SK-N-SH treated with all-trans-retinoic acid at 6 μM for 48 hours (cell line): Measurements from ENCODE around the gene RAN.
"Not testable (repeated sequence)": the region's sequence is repeated elsewhere in the genome, so short reads cannot be mapped to it uniquely, and the experiment has no call there.

ENCODE experiments used
- ATAC-seq: fragments of 200-7000 bp; cut with Tn5 transposase; 3 replicates; pipeline ENCODE4 v1.9.1; 2020; ENCODE audit warnings: mild to moderate bottlenecking, moderate library complexity
- ARNTL ChIP-seq: fragments of 450-650 bp; formaldehyde crosslinking; IDR thresholded peaks from 2 replicates; pipeline ENCODE4 v1.5.0; 2020; ENCODE audit warnings: low read depth, mild to moderate bottlenecking, moderate library complexity, borderline replicate concordance
- BACH2 ChIP-seq: fragments of 250-450 bp; sonication (Bioruptor Pico); IDR thresholded peaks from 2 replicates; pipeline ENCODE4 v1.9.0; 2021; ENCODE audit warnings: mild to moderate bottlenecking, borderline replicate concordance
- CSDC2 ChIP-seq: fragments of 250-450 bp; sonication (Bioruptor Pico); IDR thresholded peaks from 2 replicates; pipeline ENCODE4 v1.5.0; 2020; ENCODE audit warnings: mild to moderate bottlenecking, moderate library complexity
- CSRNP3 ChIP-seq: fragments of 250-450 bp; sonication (Bioruptor Pico); IDR thresholded peaks from 2 replicates; pipeline ENCODE4 v1.5.1; 2021; ENCODE audit warnings: mild to moderate bottlenecking, moderate library complexity
- ESRRG ChIP-seq: fragments of 250-450 bp; sonication (Bioruptor Pico); IDR thresholded peaks from 2 replicates; pipeline ENCODE4 v1.6.1; 2021; ENCODE audit warnings: mild to moderate bottlenecking
- ISL1 ChIP-seq: fragments of 250-450 bp; sonication (Bioruptor Pico); IDR thresholded peaks from 2 replicates; pipeline ENCODE4 v2.1.2; 2022; ENCODE audit warnings: mild to moderate bottlenecking, moderate library complexity
- OSR1 ChIP-seq: fragments of 250-450 bp; sonication (Bioruptor Pico); IDR thresholded peaks from 2 replicates; pipeline ENCODE4 v1.8.0; 2022; ENCODE audit warnings: moderate library complexity, mild to moderate bottlenecking, inconsistent platforms
- PPARA ChIP-seq: fragments of 250-450 bp; sonication (Bioruptor Pico); IDR thresholded peaks from 2 replicates; pipeline ENCODE4 v1.5.0; 2020; ENCODE audit warnings: mild to moderate bottlenecking, borderline replicate concordance
- RARB ChIP-seq: fragments of 250-450 bp; sonication (Bioruptor Pico); IDR thresholded peaks from 2 replicates; pipeline ENCODE4 v1.8.0; 2021; ENCODE audit warnings: mild to moderate bottlenecking, moderate library complexity
- SNAI2 ChIP-seq: fragments of 250-450 bp; sonication (Bioruptor Pico); IDR thresholded peaks from 2 replicates; pipeline ENCODE4 v1.5.0; 2020; ENCODE audit warnings: mild to moderate bottlenecking, moderate library complexity
- TCF4 ChIP-seq: fragments of 250-450 bp; sonication (Bioruptor Pico); IDR thresholded peaks from 2 replicates; pipeline ENCODE4 v1.8.0; 2021; ENCODE audit warnings: mild to moderate bottlenecking, moderate library complexity, borderline replicate concordance
- TOX ChIP-seq: fragments of 250-450 bp; sonication (Bioruptor Pico); IDR thresholded peaks from 2 replicates; pipeline ENCODE4 v1.8.0; 2021; ENCODE audit warnings: mild to moderate bottlenecking, moderate library complexity, borderline replicate concordance
- TSHZ2 ChIP-seq: fragments of 250-450 bp; sonication (Bioruptor Pico); IDR thresholded peaks from 2 replicates; pipeline ENCODE4 v1.5.0; 2020; ENCODE audit warnings: mild to moderate bottlenecking, moderate library complexity
- ZC3H10 ChIP-seq: fragments of 250-450 bp; sonication (Bioruptor Pico); IDR thresholded peaks from 2 replicates; pipeline ENCODE4 v1.5.1; 2021; ENCODE audit warnings: mild to moderate bottlenecking, moderate library complexity
- ZFP3 ChIP-seq: fragments of 250-450 bp; sonication (Bioruptor Pico); IDR thresholded peaks from 2 replicates; pipeline ENCODE4 v1.5.0; 2020; ENCODE audit warnings: mild to moderate bottlenecking, moderate library complexity
- ZFP30 ChIP-seq: fragments of 450-650 bp; formaldehyde crosslinking; IDR thresholded peaks from 2 replicates; pipeline ENCODE4 v1.5.0; 2022; ENCODE audit warnings: mild to moderate bottlenecking, moderate library complexity
- ZNF565 ChIP-seq: fragments of 450-650 bp; formaldehyde crosslinking; conservative IDR thresholded peaks from 2 replicates; pipeline ENCODE4 v1.5.0; 2020; ENCODE audit warnings: low read depth, mild to moderate bottlenecking, moderate library complexity
- ZNF70 ChIP-seq: fragments of 450-650 bp; formaldehyde crosslinking; IDR thresholded peaks from 2 replicates; pipeline ENCODE4 v1.5.0; 2020; ENCODE audit warnings: mild to moderate bottlenecking, moderate library complexity
- TF ChIP-seq, protein P1 (sequence below): fragments of 250-450 bp; sonication (Bioruptor Pico); IDR thresholded peaks from 2 replicates; pipeline ENCODE4 v1.8.0; 2021; ENCODE audit warnings: low read depth, mild to moderate bottlenecking, moderate library complexity, borderline replicate concordance
- TF ChIP-seq, protein P2 (sequence below): fragments of 250-450 bp; sonication (Bioruptor Pico); IDR thresholded peaks from 2 replicates; pipeline ENCODE4 v1.5.1; 2020; ENCODE audit warnings: low read depth, mild to moderate bottlenecking, moderate library complexity

The RAN gene

GRCh38 chr12:130874696-130875095 lies 2.8 kb downstream of the RAN start (continued):
- no peak for TF ChIP-seq ZC3H10
- no peak for TF ChIP-seq PPARA
- no peak for TF ChIP-seq ZFP30 (CRISPR knock-in tag)
- no peak for TF ChIP-seq ISL1 (CRISPR knock-in tag)

GRCh38 chr12:130875193-130875592 lies 3.3 kb downstream of the RAN start:
- TF ChIP-seq ZFP30 (CRISPR knock-in tag), result no peak
- TF ChIP-seq SNAI2 (CRISPR knock-in tag), result no peak
- no peak for TF ChIP-seq TSHZ2 (CRISPR knock-in tag)
- no peak for TF ChIP-seq ARNTL (CRISPR knock-in tag)
- TF ChIP-seq, protein P1, sequence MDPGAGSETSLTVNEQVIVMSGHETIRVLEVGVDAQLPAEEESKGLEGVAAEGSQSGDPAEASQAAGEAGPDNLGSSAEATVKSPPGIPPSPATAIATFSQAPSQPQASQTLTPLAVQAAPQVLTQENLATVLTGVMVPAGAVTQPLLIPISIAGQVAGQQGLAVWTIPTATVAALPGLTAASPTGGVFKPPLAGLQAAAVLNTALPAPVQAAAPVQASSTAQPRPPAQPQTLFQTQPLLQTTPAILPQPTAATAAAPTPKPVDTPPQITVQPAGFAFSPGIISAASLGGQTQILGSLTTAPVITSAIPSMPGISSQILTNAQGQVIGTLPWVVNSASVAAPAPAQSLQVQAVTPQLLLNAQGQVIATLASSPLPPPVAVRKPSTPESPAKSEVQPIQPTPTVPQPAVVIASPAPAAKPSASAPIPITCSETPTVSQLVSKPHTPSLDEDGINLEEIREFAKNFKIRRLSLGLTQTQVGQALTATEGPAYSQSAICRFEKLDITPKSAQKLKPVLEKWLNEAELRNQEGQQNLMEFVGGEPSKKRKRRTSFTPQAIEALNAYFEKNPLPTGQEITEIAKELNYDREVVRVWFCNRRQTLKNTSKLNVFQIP (CRISPR knock-in tag), result no peak
- TF ChIP-seq ZC3H10, result no peak
- TF ChIP-seq ESRRG, result no peak
- TF ChIP-seq BACH2 (CRISPR knock-in tag), result no peak
- no peak for TF ChIP-seq TCF4 (CRISPR knock-in tag)
- TF ChIP-seq CSDC2 (CRISPR knock-in tag), result no peak
- TF ChIP-seq ZFP3 (CRISPR knock-in tag), result no peak
- TF ChIP-seq ZNF565 (CRISPR knock-in tag), result no peak
- TF ChIP-seq ZNF70 (CRISPR knock-in tag), result no peak
- ATAC-seq, result no peak

GRCh38 chr12:130875708-130876107 lies 3.8 kb downstream of the RAN start:
- ATAC-seq, result not testable (repeated sequence)

GRCh38 chr12:130876297-130876696 lies 4.4 kb downstream of the RAN start:
- ATAC-seq, result no peak

GRCh38 chr12:130876758-130877157 lies 4.9 kb downstream of the RAN start:
- TF ChIP-seq ARNTL (CRISPR knock-in tag), result no peak
- ATAC-seq, result no peak

More at GRCh38 chr12:130876297-130876696, 4.4 kb downstream of the RAN start:
- TF ChIP-seq ISL1 (CRISPR knock-in tag) (no peak), BACH2 (CRISPR knock-in tag) (no peak), CSRNP3 (CRISPR knock-in tag) (no peak)
- TF ChIP-seq, protein P2, sequence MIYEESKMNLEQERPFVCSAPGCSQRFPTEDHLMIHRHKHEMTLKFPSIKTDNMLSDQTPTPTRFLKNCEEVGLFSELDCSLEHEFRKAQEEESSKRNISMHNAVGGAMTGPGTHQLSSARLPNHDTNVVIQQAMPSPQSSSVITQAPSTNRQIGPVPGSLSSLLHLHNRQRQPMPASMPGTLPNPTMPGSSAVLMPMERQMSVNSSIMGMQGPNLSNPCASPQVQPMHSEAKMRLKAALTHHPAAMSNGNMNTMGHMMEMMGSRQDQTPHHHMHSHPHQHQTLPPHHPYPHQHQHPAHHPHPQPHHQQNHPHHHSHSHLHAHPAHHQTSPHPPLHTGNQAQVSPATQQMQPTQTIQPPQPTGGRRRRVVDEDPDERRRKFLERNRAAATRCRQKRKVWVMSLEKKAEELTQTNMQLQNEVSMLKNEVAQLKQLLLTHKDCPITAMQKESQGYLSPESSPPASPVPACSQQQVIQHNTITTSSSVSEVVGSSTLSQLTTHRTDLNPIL (CRISPR knock-in tag), result no peak

DNA sequence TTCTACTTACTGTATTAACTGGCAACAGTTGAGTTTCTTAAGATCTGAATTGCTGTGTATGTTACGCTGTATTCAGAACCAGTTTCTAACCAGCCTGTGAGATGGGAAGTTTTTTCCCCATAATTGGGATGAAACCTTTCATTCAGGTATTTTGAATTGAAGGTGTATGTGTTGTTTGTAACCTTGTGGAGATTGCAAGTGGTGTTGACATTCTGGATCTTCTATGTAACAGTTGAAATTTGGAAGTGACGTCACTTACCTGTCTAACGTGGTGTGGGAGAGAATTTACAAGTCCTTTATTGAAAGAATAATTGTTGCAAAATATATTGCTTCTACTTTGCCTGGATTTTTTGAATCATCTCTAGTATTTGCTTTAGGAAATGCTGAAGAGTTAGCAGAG lies 5.5 kb downstream of the RAN start:
- no peak for ATAC-seq
- TF ChIP-seq SNAI2 (CRISPR knock-in tag), result no peak
- no peak for TF ChIP-seq ARNTL (CRISPR knock-in tag)
- TF ChIP-seq CSRNP3 (CRISPR knock-in tag), result no peak
- TF ChIP-seq OSR1, result no peak
- TF ChIP-seq, protein P2 (CRISPR knock-in tag), result no peak
- no peak for TF ChIP-seq TOX (CRISPR knock-in tag)
- TF ChIP-seq CSDC2 (CRISPR knock-in tag), result no peak
- no peak for TF ChIP-seq TSHZ2 (CRISPR knock-in tag)
- TF ChIP-seq RARB, result no peak
- TF ChIP-seq ESRRG, result no peak
